Endodermal cell (in vitro differentiated cells): ENCODE data around the gene ATAD3A. TPM values are rescaled to one million over a fixed set of nuclear protein-coding genes. Genes with fewer than 3 reads are reported as not detected.

ENCODE experiments used
- DNase-seq: peaks from one replicate; pipeline ENCODE4 v3.0.0-alpha.2; 2017
- H3K27ac ChIP-seq: 2 replicates; pipeline ENCODE4 v1.5.1; 2013; ENCODE audit warnings: mild to moderate bottlenecking, low read depth, low read length, moderate library complexity
- H3K27me3 ChIP-seq: 2 replicates; pipeline ENCODE4 v1.6.1; 2013; ENCODE audit warnings: mild to moderate bottlenecking, low read length, moderate library complexity; ENCODE audit not compliant: insufficient read depth, control insufficient read depth, poor library complexity, severe bottlenecking
- H3K36me3 ChIP-seq: 2 replicates; pipeline ENCODE4 v1.7.0; 2013; ENCODE audit warnings: mild to moderate bottlenecking, low read length, moderate library complexity; ENCODE audit not compliant: control insufficient read depth, insufficient read depth
- H3K4me1 ChIP-seq: one replicate; pipeline ENCODE4 v1.7.0; 2013; ENCODE audit warnings: low read length; ENCODE audit not compliant: control insufficient read depth, insufficient read depth
- H3K4me3 ChIP-seq: 2 replicates; pipeline ENCODE4 v1.5.1; 2013; ENCODE audit warnings: mild to moderate bottlenecking, low read length, moderate library complexity
- H3K9ac ChIP-seq: 2 replicates; pipeline ENCODE4 v1.6.1; 2013; ENCODE audit warnings: mild to moderate bottlenecking, low read length, moderate library complexity; ENCODE audit not compliant: poor library complexity, severe bottlenecking; ENCODE audit errors: extremely low read depth
- H3K9me3 ChIP-seq: 2 replicates; pipeline ENCODE4 v1.6.1; 2013; ENCODE audit warnings: mild to moderate bottlenecking, low read length, moderate library complexity; ENCODE audit not compliant: control insufficient read depth
- H3K27ac Mint-ChIP-seq: 2 replicates; pipeline ENCODE4 v1.8.0; 2020; ENCODE audit warnings: mixed read lengths
- H3K27me3 Mint-ChIP-seq: 2 replicates; pipeline ENCODE4 v1.8.0; 2021; ENCODE audit warnings: mild to moderate bottlenecking, mixed read lengths; ENCODE audit not compliant: insufficient read depth
- H3K36me3 Mint-ChIP-seq: 2 replicates; pipeline ENCODE4 v1.8.0; 2020; ENCODE audit warnings: low read depth, mixed read lengths
- H3K4me1 Mint-ChIP-seq: 2 replicates; pipeline ENCODE4 v1.8.0; 2020; ENCODE audit warnings: mixed read lengths
- H3K4me3 Mint-ChIP-seq: 2 replicates; pipeline ENCODE4 v1.8.0; 2020; ENCODE audit warnings: mild to moderate bottlenecking, moderate library complexity, mixed read lengths
- H3K9me3 Mint-ChIP-seq: 2 replicates; pipeline ENCODE4 v1.8.0; 2020; ENCODE audit warnings: mild to moderate bottlenecking, mixed read lengths
- CTCF ChIP-seq: fragments of 200-600 bp; sonication (generic); conservative IDR thresholded peaks from 2 replicates; pipeline ENCODE4 v1.5.0; 2021; ENCODE audit warnings: antibody characterized with exemption, mild to moderate bottlenecking
- WGBS, 2 experiments: methylation state at CpG; one replicate each; pipeline versions ENCODE4 v1.1.5 to v1.1.7; 2013; ENCODE audit warnings: missing lambda C conversion rate in 2 of 2, mixed read lengths in 1 of 2; ENCODE audit not compliant: insufficient coverage in 1 of 2, insufficient read length in 1 of 2; 5-methylcytosine and 5-hydroxymethylcytosine counted together
- total RNA-seq, 2 donors: library from RNA; stranded (reverse); fragmentation: NEBNext Ultra II Directional in 1 of 2; extraction: Animal tissue kit (Norgen Biotek cat#: 25700) in 1 of 2; gene quantifications; 2 replicates in 1 of 2; 3 replicates in 1 of 2; pipeline ENCODE4 v1.2.1, GENCODE V29; 2021

The ATAD3A gene
- total RNA-seq, 2 donors from 2014 or later, result 42.8 to 47.6 TPM

DNA sequence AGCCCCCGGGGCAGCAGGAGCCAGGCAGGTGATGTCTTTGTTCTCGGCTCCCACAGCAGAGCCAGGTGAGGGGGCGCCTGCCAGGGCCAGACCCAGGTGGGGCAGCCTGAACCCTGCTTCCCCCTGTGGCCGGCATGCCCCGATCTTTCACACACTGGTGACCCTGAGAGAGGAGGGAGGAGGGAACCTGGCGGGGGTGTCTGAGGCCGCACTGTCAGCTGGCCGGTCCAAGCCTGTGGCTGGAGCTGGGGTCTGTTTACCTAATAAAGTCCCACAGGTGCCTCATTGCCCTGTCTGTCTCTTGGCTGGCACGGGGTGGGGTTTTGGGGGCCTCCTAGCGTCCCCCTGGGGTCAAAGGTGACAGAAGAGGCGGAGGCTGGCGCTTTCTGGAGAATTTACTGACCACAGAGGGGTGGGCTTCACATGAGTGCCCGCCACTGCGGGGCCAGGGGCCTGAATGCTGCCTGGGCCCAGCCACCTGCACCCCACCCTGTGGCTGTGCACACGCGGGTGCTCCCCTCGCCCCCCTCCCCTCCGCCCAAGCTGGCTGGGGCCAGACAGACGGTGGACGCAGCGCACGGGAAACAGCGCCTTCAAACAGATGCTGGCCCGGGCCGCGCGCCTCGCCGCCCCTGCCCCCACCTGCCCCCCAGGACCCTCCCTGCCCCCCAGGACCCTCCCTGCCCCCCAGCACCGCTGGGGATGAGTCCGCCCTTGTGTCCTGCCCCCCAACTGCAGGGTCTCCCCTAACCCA is 22.6 kb downstream of the ATAD3A start:
- no peak for TF ChIP-seq CTCF
- 89 to 95% methylated on average over 8 to 29 of the region's 31 CpGs for WGBS, 2 experiments
- Mint-ChIP-seq H3K9me3 (peaks cover 13% of the 10 kb centered on the region), H3K4me3 (no peak overlapping the region), H3K36me3 (peaks cover 21% of the 10 kb centered on the region), H3K27me3 (no peaks in the 10 kb centered on the region), H3K27ac (no peak overlapping the region), H3K4me1 (no peaks in the 10 kb centered on the region)
- peaks cover 13% of the 10 kb centered on the region for H3K9me3 ChIP-seq
- DNase-seq, result no peak
- H3K36me3 ChIP-seq, result peaks cover 19% of the 10 kb centered on the region
- H3K27ac ChIP-seq, result no peak overlapping the region
- H3K27me3 ChIP-seq, result no peaks in the 10 kb centered on the region
- no peak overlapping the region for H3K4me3 ChIP-seq
- no peaks in the 10 kb centered on the region for H3K4me1 ChIP-seq
- no peak overlapping the region for H3K9ac ChIP-seq

DNA sequence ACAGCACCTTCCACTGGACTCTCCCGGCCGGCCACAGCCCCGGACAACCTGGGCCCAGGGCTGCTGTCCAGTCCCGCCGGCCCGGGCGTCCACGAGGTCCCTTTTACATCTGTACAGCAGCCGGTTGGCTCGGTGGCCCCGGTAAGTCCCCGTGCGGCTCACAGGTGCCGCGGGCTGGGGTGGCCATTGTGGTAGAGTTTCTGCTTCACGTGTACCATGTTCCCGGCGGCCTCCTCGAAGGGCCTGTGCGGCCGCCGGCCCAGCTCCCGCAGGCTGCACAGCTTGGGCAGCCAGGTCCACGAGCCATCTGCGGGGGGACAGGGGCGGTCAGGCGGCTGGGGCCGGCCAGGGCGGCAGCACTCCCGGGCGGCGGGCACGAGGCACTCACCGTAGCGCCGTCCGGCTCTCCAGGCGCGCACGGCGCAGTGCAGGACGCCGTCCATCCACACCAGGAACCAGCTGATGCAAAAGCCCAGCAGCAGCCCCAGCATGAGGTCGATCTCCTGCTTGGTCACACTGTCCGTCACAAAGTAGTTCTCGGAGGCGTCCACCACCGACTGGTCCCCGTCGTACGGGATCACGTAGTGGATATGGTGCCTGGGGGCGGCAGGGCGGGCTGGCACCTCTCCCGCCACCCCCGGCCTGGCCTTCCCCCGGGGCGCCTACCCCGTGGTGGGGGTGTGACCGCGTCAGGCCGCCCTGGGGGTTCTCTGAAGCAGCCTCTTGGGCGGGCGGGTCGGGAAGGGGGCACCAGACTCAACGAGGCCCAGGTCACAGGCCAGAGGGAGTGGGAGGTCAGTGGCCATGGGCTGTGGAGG is 23.4 kb downstream of the ATAD3A start:
- Mint-ChIP-seq H3K36me3 (peaks cover 14% of the 10 kb centered on the region), H3K27me3 (no peaks in the 10 kb centered on the region), H3K4me3 (no peak overlapping the region), H3K9me3 (peaks cover 10% of the 10 kb centered on the region), H3K27ac (no peak overlapping the region), H3K4me1 (no peaks in the 10 kb centered on the region)
- no peak overlapping the region for H3K27ac ChIP-seq
- no peak overlapping the region for H3K9ac ChIP-seq
- TF ChIP-seq CTCF, result no peak
- DNase-seq, result no peak
- no peaks in the 10 kb centered on the region for H3K27me3 ChIP-seq
- H3K36me3 ChIP-seq, result peaks cover 12% of the 10 kb centered on the region
- WGBS, 2 experiments, result 94 to 96% methylated on average over 44 to 66 of the region's 66 CpGs
- H3K9me3 ChIP-seq, result peaks cover 5% of the 10 kb centered on the region
- no peaks in the 10 kb centered on the region for H3K4me1 ChIP-seq
- no peak overlapping the region for H3K4me3 ChIP-seq

- H3K4me3 ChIP-seq, result no peak overlapping the region
- Mint-ChIP-seq H3K36me3 (peaks cover 8% of the 10 kb centered on the region), H3K4me3 (no peak overlapping the region), H3K9me3 (peaks cover 5% of the 10 kb centered on the region), H3K27ac (peak overlapping the region; percentile 55), H3K27me3 (no peaks in the 10 kb centered on the region), H3K4me1 (no peaks in the 10 kb centered on the region)
- H3K9me3 ChIP-seq, result peaks cover under 1% of the 10 kb centered on the region
- no peaks in the 10 kb centered on the region for H3K4me1 ChIP-seq
- WGBS, 2 experiments, result 92 to 94% methylated on average over 24 to 48 of the region's 48 CpGs
- DNase-seq, result no peak
- TF ChIP-seq CTCF, result no peak
- H3K27ac ChIP-seq, result no peak overlapping the region
- no peak overlapping the region for H3K9ac ChIP-seq
- H3K36me3 ChIP-seq, result peaks cover 9% of the 10 kb centered on the region
- H3K27me3 ChIP-seq, result no peaks in the 10 kb centered on the region
Measured at GRCh38 chr1:1536019-1536937, 24.3 kb downstream of the ATAD3A start.
